ENCODE measurements around the gene CCDC201. TPM values are rescaled to one million over a fixed set of nuclear protein-coding genes. Genes with fewer than 3 reads are reported as not detected.

Gene CCDC201
- total RNA-seq, 4 donors from 2014 or later = not detected

- no peak for TF ChIP-seq EP300 (IDR thresholded peaks at IDR 0.05)
- TF ChIP-seq CTCF (IDR thresholded peaks at IDR 0.05) = no peak
- TF ChIP-seq POLR2A (IDR thresholded peaks at IDR 0.05) = no peak
- Histone ChIP-seq H3K27ac (no peak overlapping the region), H3K36me3 (no peaks in the 10 kb centered on the region), H3K9me3 (peaks cover 0 to 7% (median 0%) of the 10 kb centered on the region in 4 donors), H3K4me3 (no peak overlapping the region), H3K27me3 (peaks cover 0 to 40% of the 10 kb centered on the region in 2 donors), H3K4me1 (peaks cover 0 to 13% (median 0%) of the 10 kb centered on the region in 4 donors)
- 81 to 84% methylated on average over 4 of the region's 4 CpGs for WGBS, 2 donors
- DNase-seq (ENCODE audit: low spot score in 2 of 2) = no peak
Observed at GRCh38 chr7:45884136-45884535, 11.3 kb upstream of the CCDC201 start.

GRCh38 chr7:45882465-45882810 lies 9.6 kb upstream of the CCDC201 start:
- Histone ChIP-seq H3K9me3 (peaks cover 0 to 23% (median 0%) of the 10 kb centered on the region in 4 donors), H3K27ac (no peak overlapping the region), H3K4me3 (no peak overlapping the region), H3K36me3 (no peaks in the 10 kb centered on the region), H3K4me1 (no peaks in the 10 kb centered on the region), H3K27me3 (peaks cover 0 to 25% of the 10 kb centered on the region in 2 donors)
- WGBS, 2 donors = 69 to 71% methylated on average over 5 of the region's 5 CpGs
- no peak for TF ChIP-seq POLR2A (IDR thresholded peaks at IDR 0.05)
- TF ChIP-seq CTCF (IDR thresholded peaks at IDR 0.05) = no peak
- no peak for TF ChIP-seq EP300 (IDR thresholded peaks at IDR 0.05)
- DNase-seq (ENCODE audit: low spot score in 2 of 2) = no peak

- no peaks in the 10 kb centered on the region for H3K36me3 ChIP-seq
- H3K27ac ChIP-seq = no peak overlapping the region
Observed at GRCh38 chr7:45881759-45882464, 9.0 kb upstream of the CCDC201 start.

GRCh38 chr7:45881280-45881758 lies 8.4 kb upstream of the CCDC201 start:
- DNase-seq (ENCODE audit: low spot score in 2 of 2) = no peak
- Histone ChIP-seq H3K27ac (no peak overlapping the region), H3K4me3 (no peak overlapping the region), H3K27me3 (peaks cover 0 to 14% of the 10 kb centered on the region in 2 donors), H3K36me3 (no peaks in the 10 kb centered on the region), H3K9me3 (peaks cover 0 to 29% (median 0%) of the 10 kb centered on the region in 4 donors), H3K4me1 (no peaks in the 10 kb centered on the region)
- 90 to 96% methylated on average over 6 to 9 of the region's 9 CpGs for WGBS, 2 donors
- TF ChIP-seq POLR2A (IDR thresholded peaks at IDR 0.05) = no peak
- no peak for TF ChIP-seq CTCF (IDR thresholded peaks at IDR 0.05)
- no peak for TF ChIP-seq EP300 (IDR thresholded peaks at IDR 0.05)

More at GRCh38 chr7:45881759-45882464, 9.0 kb upstream of the CCDC201 start:
- no peaks in the 10 kb centered on the region for H3K4me1 ChIP-seq
- peaks cover 0 to 20% of the 10 kb centered on the region in 2 donors for H3K27me3 ChIP-seq
- no peak overlapping the region for H3K4me3 ChIP-seq
- H3K9me3 ChIP-seq = peaks cover 0 to 28% (median 0%) of the 10 kb centered on the region in 4 donors
- WGBS, 2 donors = 74 to 77% methylated on average over 12 of the region's 12 CpGs
- no peak for DNase-seq (ENCODE audit: low spot score in 2 of 2)
- TF ChIP-seq CTCF (IDR thresholded peaks at IDR 0.05) = no peak
- no peak for TF ChIP-seq EP300 (IDR thresholded peaks at IDR 0.05)
- no peak for TF ChIP-seq POLR2A (IDR thresholded peaks at IDR 0.05)

- no peak for DNase-seq (ENCODE audit: low spot score in 2 of 2)
Observed at GRCh38 chr7:45880433-45880860, 7.6 kb upstream of the CCDC201 start.

More at GRCh38 chr7:45880433-45880860, 7.6 kb upstream of the CCDC201 start:
- no peak overlapping the region for H3K4me3 ChIP-seq
- H3K4me1 ChIP-seq = no peaks in the 10 kb centered on the region
- no peaks in the 10 kb centered on the region for H3K36me3 ChIP-seq
- no peak overlapping the region for H3K27ac ChIP-seq
- peaks cover 0 to 32% (median 0%) of the 10 kb centered on the region in 4 donors for H3K9me3 ChIP-seq
- TF ChIP-seq EP300 (IDR thresholded peaks at IDR 0.05) (no peak), CTCF (IDR thresholded peaks at IDR 0.05) (no peak), POLR2A (IDR thresholded peaks at IDR 0.05) (no peak)
- peaks cover 0 to 12% of the 10 kb centered on the region in 2 donors for H3K27me3 ChIP-seq
- WGBS, 2 donors = 90 to 92% methylated on average over 7 of the region's 7 CpGs

Measured in tibial nerve (tissue), 4 donors.